Stomach (tissue), 4 donors: Measurements from ENCODE around the gene XYLT1.

Experiments used
- CTCF ChIP-seq, 7 experiments: fragments of 450-650 bp in 4 of 7; fragments of 200-600 bp in 3 of 7; sonication (generic) in 3 of 7; IDR thresholded peaks; one replicate each; pipeline ENCODE4 v1.5.1; 2016 to 2019; ENCODE audit warnings: antibody characterized with exemption in 7 of 7, control low read depth in 2 of 7, mild to moderate bottlenecking in 1 of 7
- POLR2A ChIP-seq, 4 donors: fragments of 450-650 bp; IDR thresholded peaks; one replicate each; pipeline ENCODE4 v1.6.1; 2016; ENCODE audit warnings: antibody characterized with exemption in 4 of 4, control low read depth in 2 of 4, mild to moderate bottlenecking in 1 of 4, moderate library complexity in 1 of 4
- POLR2AphosphoS5 ChIP-seq, 3 donors: sonication (generic); formaldehyde crosslinking; IDR thresholded peaks; one replicate each; pipeline ENCODE4 v1.6.1; 2016; ENCODE audit warnings: antibody characterized with exemption in 3 of 3

- no peak for TF ChIP-seq CTCF (IDR thresholded peaks at IDR 0.05)
- no peak for TF ChIP-seq POLR2A (IDR thresholded peaks at IDR 0.05)
- TF ChIP-seq POLR2AphosphoS5 (IDR thresholded peaks at IDR 0.05), result no peak
Observed at GRCh38 chr16:17519101-17519955, 48.6 kb upstream of the XYLT1 start.
